A549 (cell line): ENCODE data around the gene PPIC. TPM values are rescaled to one million over a fixed set of nuclear protein-coding genes. Genes with fewer than 3 reads are reported as not detected.

Experiments
- ATAC-seq, 2 experiments: fragments of 200-7000 bp in 1 of 2; fragments of >200 bp in 1 of 2; cut with Nextera tagmentation in 1 of 2; cut with Tn5 transposase in 1 of 2; 3 replicates each; pipeline versions ENCODE4 v1.8.0 to v1.9.1; 2018 to 2020; ENCODE audit warnings: mild to moderate bottlenecking in 1 of 2, moderate library complexity in 1 of 2
- CTCF ChIA-PET: fragments of 300-600 bp; sonication (Branson Sonifier 250); formaldehyde crosslinking; extraction: SDS; loops from one replicate; lab custom pipeline; 2021; ENCODE audit warnings: antibody characterized with exemption, inconsistent platforms; lab: Yijun Ruan, JAX
- POLR2A ChIA-PET: fragments of 350-600 bp; formaldehyde crosslinking; extraction: SDS; loops from one replicate; lab custom pipeline; 2021; ENCODE audit warnings: antibody characterized with exemption, inconsistent platforms; lab: Yijun Ruan, JAX
- DNase-seq, 2 experiments: peaks; one replicate each; pipeline versions ENCODE4 v3.0.0 to v3.0.0-alpha.2; 2011 to 2016; ENCODE audit warnings: low read depth in 1 of 2, low spot score in 1 of 2
- FAIRE-seq: peaks from 2 replicates; lab custom pipeline; 2011; peaks lifted over from hg19 to GRCh38; lab: Jason Lieb, UNC
- H3K27ac ChIP-seq, 2 experiments: fragments of >200 bp; sonication (Bioruptor Twin); formaldehyde crosslinking; 3 replicates each; pipeline ENCODE4 v1.5.1; 2016 to 2017
- H3K4me1 ChIP-seq: fragments of >200 bp; sonication (Bioruptor Twin); formaldehyde crosslinking; 3 replicates; pipeline ENCODE4 v1.6.1; 2016
- H3K4me2 ChIP-seq: fragments of >200 bp; sonication (Bioruptor Twin); formaldehyde crosslinking; 3 replicates; pipeline ENCODE4 v1.6.1; 2016
- H3K4me3 ChIP-seq: fragments of >200 bp; sonication (Bioruptor Twin); formaldehyde crosslinking; 3 replicates; pipeline ENCODE4 v1.5.1; 2016
- H3K9me3 ChIP-seq: fragments of >200 bp; sonication (Bioruptor Twin); formaldehyde crosslinking; 3 replicates; pipeline ENCODE4 v1.6.1; 2016
- BCL3 ChIP-seq: fragments of >200 bp; sonication (Bioruptor Twin); formaldehyde crosslinking; IDR thresholded peaks from 3 replicates; pipeline ENCODE4 v1.6.1; 2016
- CBX8 ChIP-seq: fragments of 200-600 bp; sonication (generic); IDR thresholded peaks from 2 replicates; pipeline ENCODE4 v1.6.1; 2016
- CEBPB ChIP-seq, 2 experiments: fragments of >200 bp in 1 of 2; sonication (Bioruptor Twin) in 1 of 2; formaldehyde crosslinking in 1 of 2; IDR thresholded peaks; 2 replicates each; pipeline ENCODE4 v1.6.1; 2012 to 2016
- CHD4 ChIP-seq: fragments of 200-600 bp; sonication (generic); IDR thresholded peaks from 2 replicates; pipeline ENCODE4 v1.6.1; 2016; ENCODE audit warnings: antibody characterized with exemption, mild to moderate bottlenecking, borderline replicate concordance
- E2F6 ChIP-seq: IDR thresholded peaks from 2 replicates; pipeline ENCODE4 v1.6.1; 2012; ENCODE audit warnings: low read depth, borderline replicate concordance
- EHMT2 ChIP-seq: fragments of 200-600 bp; sonication (generic); IDR thresholded peaks from 2 replicates; pipeline ENCODE4 v1.6.1; 2016; ENCODE audit warnings: antibody characterized with exemption, low read depth, mild to moderate bottlenecking, moderate library complexity
- ESRRA ChIP-seq: fragments of 150-350 bp; IDR thresholded peaks from 2 replicates; pipeline ENCODE4 v1.6.1; 2014; ENCODE audit warnings: mild to moderate bottlenecking, low read length, borderline replicate concordance
- FOXS1 ChIP-seq: fragments of 250-450 bp; sonication (Bioruptor Pico); IDR thresholded peaks from 2 replicates; pipeline ENCODE4 v1.5.0; 2020; ENCODE audit warnings: mild to moderate bottlenecking, moderate library complexity
- GATA3 ChIP-seq: IDR thresholded peaks from 2 replicates; pipeline ENCODE4 v1.6.1; 2012; ENCODE audit warnings: borderline replicate concordance
- JUN ChIP-seq, 2 experiments: fragments of >200 bp; sonication (Bioruptor Twin); formaldehyde crosslinking; IDR thresholded peaks; 2 replicates in 1 of 2; 3 replicates in 1 of 2; pipeline ENCODE4 v1.6.1; 2016 to 2017
- KDM5A ChIP-seq: fragments of 200-600 bp; sonication (generic); IDR thresholded peaks from 2 replicates; pipeline ENCODE4 v1.6.1; 2016; ENCODE audit warnings: antibody characterized with exemption, mild to moderate bottlenecking
- NFE2L2 ChIP-seq: fragments of 150-350 bp; conservative IDR thresholded peaks from 2 replicates; pipeline ENCODE4 v1.6.1; 2014; ENCODE audit warnings: low read length
- RCOR1 ChIP-seq: fragments of 150-350 bp; IDR thresholded peaks from 2 replicates; pipeline ENCODE4 v1.6.1; 2014; ENCODE audit warnings: antibody characterized with exemption, low read length, low read depth
- RNF2 ChIP-seq: fragments of 200-600 bp; sonication (generic); IDR thresholded peaks from 2 replicates; pipeline ENCODE4 v1.6.1; 2016; ENCODE audit warnings: low read depth, mild to moderate bottlenecking, antibody characterized with exemption, moderate library complexity, borderline replicate concordance
- SREBF2 ChIP-seq: fragments of 450-650 bp; IDR thresholded peaks from 2 replicates; pipeline ENCODE4 v1.6.1; 2014; ENCODE audit warnings: mild to moderate bottlenecking, moderate library complexity
- USF2 ChIP-seq: fragments of 450-650 bp; IDR thresholded peaks from 2 replicates; pipeline ENCODE4 v1.6.1; 2014; ENCODE audit warnings: antibody characterized with exemption
- ZFP36 ChIP-seq: fragments of 450-650 bp; IDR thresholded peaks from 2 replicates; pipeline ENCODE4 v1.6.1; 2014; ENCODE audit warnings: borderline replicate concordance; ENCODE audit not compliant: partially characterized antibody
- WGBS: methylation state at CpG from one replicate; pipeline ENCODE4 v1.1.6; 2017; ENCODE audit errors: missing lambda C conversion rate; 5-methylcytosine and 5-hydroxymethylcytosine counted together
- polyA plus RNA-seq, 4 experiments: library from polyadenylated mRNA; depleted of rRNA in 3 of 4; stranded (reverse); fragments of >200 nt; fragmentation: RNase III in 1 of 4; extraction: RNeasy Plus Mini Kit Qiagen cat#74134 plus additional on column Dnase treatment in 1 of 4; gene quantifications; 2 replicates in 3 of 4; 3 replicates in 1 of 4; pipeline ENCODE4 v1.2.3, GENCODE V29; 2011 to 2017
- TF ChIP-seq, protein P1 (sequence below): fragments of 150-350 bp; IDR thresholded peaks from 2 replicates; pipeline ENCODE4 v1.6.1; 2014; ENCODE audit warnings: low read depth, mild to moderate bottlenecking, low read length

PPIC gene
- polyA plus RNA-seq, 2 of the 4 experiments (the other 2 are of a cell fraction) = 18.7 to 21.1 TPM

GRCh38 chr5:122982376-122982775, 54.1 kb downstream of the PPIC start:
- ATAC-seq (no peak), DNase-seq (no peak), FAIRE-seq (no peak)
- TF ChIP-seq CBX8 = no peak
- no peaks in the 10 kb centered on the region for H3K9me3 ChIP-seq
- H3K4me2 ChIP-seq = no peak overlapping the region
- CTCF ChIA-PET = no interaction called here
- POLR2A ChIA-PET = no interaction called here
- H3K4me1 ChIP-seq = peaks cover 13% of the 10 kb centered on the region; the same call in 2 of the 3 replicates
- WGBS = 2% methylated on average over 1 of the region's 1 CpG
- no peak overlapping the region for H3K27ac ChIP-seq
- no peak overlapping the region for H3K4me3 ChIP-seq

GRCh38 chr5:122981846-122982245, 54.7 kb downstream of the PPIC start:
- POLR2A ChIA-PET = no interaction called here
- no peak for FAIRE-seq
- 93% methylated on average over 2 of the region's 2 CpGs for WGBS
- DNase-seq = no peak
- H3K4me2 ChIP-seq = no peak overlapping the region
- TF ChIP-seq USF2 (no peak), GATA3 (no peak), EHMT2 (no peak), CBX8 (no peak), SREBF2 (no peak), NFE2L2 (no peak), KDM5A (no peak), CEBPB (IDR thresholded peaks at IDR 0.05) (no peak), ESRRA (no peak), JUN (IDR thresholded peaks at IDR 0.05) (no peak), FOXS1 (CRISPR knock-in tag) (no peak)
- TF ChIP-seq, protein P1, sequence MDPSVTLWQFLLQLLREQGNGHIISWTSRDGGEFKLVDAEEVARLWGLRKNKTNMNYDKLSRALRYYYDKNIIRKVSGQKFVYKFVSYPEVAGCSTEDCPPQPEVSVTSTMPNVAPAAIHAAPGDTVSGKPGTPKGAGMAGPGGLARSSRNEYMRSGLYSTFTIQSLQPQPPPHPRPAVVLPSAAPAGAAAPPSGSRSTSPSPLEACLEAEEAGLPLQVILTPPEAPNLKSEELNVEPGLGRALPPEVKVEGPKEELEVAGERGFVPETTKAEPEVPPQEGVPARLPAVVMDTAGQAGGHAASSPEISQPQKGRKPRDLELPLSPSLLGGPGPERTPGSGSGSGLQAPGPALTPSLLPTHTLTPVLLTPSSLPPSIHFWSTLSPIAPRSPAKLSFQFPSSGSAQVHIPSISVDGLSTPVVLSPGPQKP = no peak
- TF ChIP-seq, all 56 proteins: peak for 0
- no peak for ATAC-seq
- H3K27ac ChIP-seq = no peak overlapping the region
- CTCF ChIA-PET = no interaction called here
- H3K4me3 ChIP-seq = no peak overlapping the region
- H3K9me3 ChIP-seq = no peaks in the 10 kb centered on the region
- H3K4me1 ChIP-seq = peaks cover 14% of the 10 kb centered on the region; the same call in 2 of the 3 replicates

GRCh38 chr5:122978644-122979297, 57.8 kb downstream of the PPIC start:
- ATAC-seq (no peak), DNase-seq (no peak), FAIRE-seq (no peak)
- no peak overlapping the region for H3K27ac ChIP-seq
- whole genome bisulfite sequencing = 75% methylated on average over 5 of the region's 5 CpGs
- ChIA-PET CTCF (no interaction called here), POLR2A (no interaction called here)
- peak overlapping the region; percentile 42 for H3K4me2 ChIP-seq
- no peaks in the 10 kb centered on the region for H3K9me3 ChIP-seq
- H3K4me3 ChIP-seq = no peak overlapping the region
- no peak for TF ChIP-seq ZFP36
- no peak for TF ChIP-seq E2F6
- TF ChIP-seq BCL3 = no peak
- TF ChIP-seq RNF2 = no peak
- no peak for TF ChIP-seq RCOR1
- no peak for TF ChIP-seq CHD4
- peaks cover 14% of the 10 kb centered on the region; the same call in 2 of the 3 replicates for H3K4me1 ChIP-seq
